Non-pigmented ciliary epithelial cell (primary cell): Measurements from ENCODE around the gene TBPL2.
"Not testable (repeated sequence)": the region's sequence is repeated elsewhere in the genome, so short reads cannot be mapped to it uniquely, and the experiment has no call there.

Experiments
- DNase-seq: peaks from one replicate; pipeline ENCODE4 v3.0.0-alpha.2; 2010; ENCODE audit warnings: low read depth

TBPL2 gene

GRCh38 chr14:55401751-55402150, 38.7 kb downstream of the TBPL2 start:
- DNase-seq = no peak

- DNase-seq = no peak
Observed at GRCh38 chr14:55399852-55400251, 40.6 kb downstream of the TBPL2 start.

- no peak for DNase-seq
Observed at GRCh38 chr14:55399183-55399582, 41.2 kb downstream of the TBPL2 start.

- peak; percentile 92 for DNase-seq
Observed at GRCh38 chr14:55398679-55399078, 41.7 kb downstream of the TBPL2 start.

- no peak for DNase-seq
Observed at GRCh38 chr14:55389330-55389729, 51.1 kb downstream of the TBPL2 start.

- no peak for DNase-seq
Observed at GRCh38 chr14:55388160-55388559, 52.3 kb downstream of the TBPL2 start.

GRCh38 chr14:55387121-55387520, 53.3 kb downstream of the TBPL2 start:
- DNase-seq = no peak

GRCh38 chr14:55386037-55386808, 54.2 kb downstream of the TBPL2 start:
- no peak for DNase-seq

- no peak for DNase-seq
Observed at GRCh38 chr14:55384536-55384935, 55.9 kb downstream of the TBPL2 start.

- DNase-seq = no peak
Observed at GRCh38 chr14:55383541-55384140, 56.8 kb downstream of the TBPL2 start.

- not testable (repeated sequence) for DNase-seq
Observed at GRCh38 chr14:55383056-55383466, 57.4 kb downstream of the TBPL2 start.

GRCh38 chr14:55382483-55382882, 57.9 kb downstream of the TBPL2 start:
- no peak for DNase-seq

GRCh38 chr14:55381561-55381960, 58.9 kb downstream of the TBPL2 start:
- no peak for DNase-seq

- no peak for DNase-seq
Observed at GRCh38 chr14:55381040-55381439, 59.4 kb downstream of the TBPL2 start.

- DNase-seq = no peak
Observed at GRCh38 chr14:55377236-55377635, 63.2 kb downstream of the TBPL2 start.

GRCh38 chr14:55374771-55375170, 65.6 kb downstream of the TBPL2 start:
- no peak for DNase-seq

GRCh38 chr14:55373784-55374705, 66.4 kb downstream of the TBPL2 start:
- DNase-seq = no peak

GRCh38 chr14:55372825-55373224, 67.6 kb downstream of the TBPL2 start:
- no peak for DNase-seq

GRCh38 chr14:55372423-55372822, 68.0 kb downstream of the TBPL2 start:
- no peak for DNase-seq

- DNase-seq = no peak
Observed at GRCh38 chr14:55370883-55371455, 69.4 kb downstream of the TBPL2 start.

GRCh38 chr14:55366271-55366670, 74.1 kb downstream of the TBPL2 start:
- DNase-seq = no peak
